ENCODE measurements around the gene TNFRSF25. TPM values are rescaled to one million over a fixed set of nuclear protein-coding genes. Genes with fewer than 3 reads are reported as not detected.

Gene TNFRSF25
- total RNA-seq, 4 donors from 2014 or later = 53.7 to 168 (median 75.7) TPM

GRCh38 chr1:6474815-6475282 is 8.9 kb upstream of the TNFRSF25 start:
- no peak for DNase-seq (ENCODE audit: low spot score in 2 of 2)
- WGBS, 2 donors = 76 to 81% methylated on average over 8 to 13 of the region's 13 CpGs
- no peak for TF ChIP-seq POLR2A (IDR thresholded peaks at IDR 0.05)
- TF ChIP-seq, protein P1, sequence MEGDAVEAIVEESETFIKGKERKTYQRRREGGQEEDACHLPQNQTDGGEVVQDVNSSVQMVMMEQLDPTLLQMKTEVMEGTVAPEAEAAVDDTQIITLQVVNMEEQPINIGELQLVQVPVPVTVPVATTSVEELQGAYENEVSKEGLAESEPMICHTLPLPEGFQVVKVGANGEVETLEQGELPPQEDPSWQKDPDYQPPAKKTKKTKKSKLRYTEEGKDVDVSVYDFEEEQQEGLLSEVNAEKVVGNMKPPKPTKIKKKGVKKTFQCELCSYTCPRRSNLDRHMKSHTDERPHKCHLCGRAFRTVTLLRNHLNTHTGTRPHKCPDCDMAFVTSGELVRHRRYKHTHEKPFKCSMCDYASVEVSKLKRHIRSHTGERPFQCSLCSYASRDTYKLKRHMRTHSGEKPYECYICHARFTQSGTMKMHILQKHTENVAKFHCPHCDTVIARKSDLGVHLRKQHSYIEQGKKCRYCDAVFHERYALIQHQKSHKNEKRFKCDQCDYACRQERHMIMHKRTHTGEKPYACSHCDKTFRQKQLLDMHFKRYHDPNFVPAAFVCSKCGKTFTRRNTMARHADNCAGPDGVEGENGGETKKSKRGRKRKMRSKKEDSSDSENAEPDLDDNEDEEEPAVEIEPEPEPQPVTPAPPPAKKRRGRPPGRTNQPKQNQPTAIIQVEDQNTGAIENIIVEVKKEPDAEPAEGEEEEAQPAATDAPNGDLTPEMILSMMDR (IDR thresholded peaks at IDR 0.05) = no peak

DNA sequence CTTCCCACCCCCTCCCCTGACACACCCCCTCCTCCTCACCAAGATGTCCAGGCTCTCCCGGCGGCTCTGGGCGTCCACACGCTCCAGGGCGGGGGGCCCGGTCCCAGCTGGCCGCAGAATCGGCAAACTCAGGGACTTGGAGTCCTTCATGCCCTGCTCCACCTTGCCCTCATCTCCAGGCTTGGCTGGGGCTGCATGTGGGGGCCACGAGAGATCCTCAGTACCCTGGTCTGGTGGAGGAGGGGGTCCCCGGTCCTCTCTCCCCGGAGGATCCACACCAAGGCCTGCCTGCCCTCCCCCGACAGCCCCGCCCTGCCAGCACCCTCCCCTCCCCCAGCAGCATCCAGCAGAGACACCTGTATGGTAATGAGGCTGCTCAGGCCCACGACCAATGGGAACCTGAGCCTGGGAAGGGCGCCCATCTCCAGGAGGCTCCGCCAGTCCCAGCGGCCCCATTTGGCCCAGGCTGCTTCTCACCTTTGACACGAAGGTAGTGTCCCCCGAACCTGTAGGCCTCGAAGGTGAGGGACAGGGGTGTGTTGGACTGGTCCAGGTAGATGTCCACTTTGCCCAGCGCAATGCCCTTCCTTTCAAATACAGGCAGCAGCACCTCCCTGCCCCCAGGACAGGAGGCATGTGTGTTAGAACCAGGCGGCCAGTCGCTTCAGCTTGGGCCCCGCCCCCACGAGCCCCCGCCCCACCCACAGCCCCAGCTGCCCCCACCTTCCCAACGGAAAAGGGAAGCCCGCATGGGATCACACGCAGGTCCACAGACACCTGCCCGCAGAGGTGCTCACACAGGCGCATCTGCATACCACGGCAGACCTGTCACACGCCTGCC is 8.2 kb upstream of the TNFRSF25 start:
- 57 to 70% methylated on average over 22 to 24 of the region's 33 CpGs for WGBS, 2 donors
- TF ChIP-seq, protein P1 (IDR thresholded peaks at IDR 0.05) = no peak
- no peak for TF ChIP-seq POLR2A (IDR thresholded peaks at IDR 0.05)
- H3K4me3 ChIP-seq (ENCODE audit: low read depth, poor library complexity, severe bottlenecking) = no peak overlapping the region
- intact Hi-C loops (cut with DNase I; ENCODE audit: low total_unique reads) = no loop called here
- no peak for DNase-seq (ENCODE audit: low spot score in 2 of 2)

More at GRCh38 chr1:6474815-6475282, 8.9 kb upstream of the TNFRSF25 start:
- H3K4me3 ChIP-seq (ENCODE audit: low read depth, poor library complexity, severe bottlenecking) = no peak overlapping the region
- intact Hi-C loops (cut with DNase I; ENCODE audit: low total_unique reads) = no loop called here

DNA sequence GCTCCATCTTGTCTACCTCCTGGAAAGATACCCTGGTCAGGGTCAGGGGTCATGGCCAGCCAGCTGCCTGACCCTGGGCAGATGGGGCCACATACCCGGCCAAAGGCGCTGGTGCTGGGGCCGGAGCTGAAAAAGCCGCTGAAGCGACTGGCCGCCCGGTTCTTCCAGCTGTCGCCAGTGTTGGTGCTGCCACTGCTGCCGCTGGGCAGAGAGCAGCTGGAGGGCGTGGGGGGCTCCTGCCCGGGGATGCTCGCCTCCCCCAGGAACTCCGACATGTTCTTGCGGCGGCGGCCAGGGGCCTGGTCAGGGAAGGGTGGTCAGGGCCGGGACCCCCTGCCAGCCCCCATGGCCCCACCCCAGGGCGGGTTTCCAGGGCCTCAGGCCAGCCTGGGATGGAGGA is 7.2 kb upstream of the TNFRSF25 start:
- TF ChIP-seq, protein P1 (IDR thresholded peaks at IDR 0.05) = no peak
- TF ChIP-seq POLR2A (IDR thresholded peaks at IDR 0.05) = no peak
- WGBS, 2 donors = 88 to 93% methylated on average over 1 to 11 of the region's 18 CpGs
- DNase-seq (ENCODE audit: low spot score in 2 of 2) = no peak
- H3K4me3 ChIP-seq (ENCODE audit: low read depth, poor library complexity, severe bottlenecking) = no peak overlapping the region
- intact Hi-C loops (cut with DNase I; ENCODE audit: low total_unique reads) = no loop called here

- TF ChIP-seq, protein P1 (IDR thresholded peaks at IDR 0.05) = no peak
- TF ChIP-seq POLR2A (IDR thresholded peaks at IDR 0.05) = no peak
- intact Hi-C loops (cut with DNase I; ENCODE audit: low total_unique reads) = no loop called here
- DNase-seq (ENCODE audit: low spot score in 2 of 2) = no peak
- no peak overlapping the region for H3K4me3 ChIP-seq (ENCODE audit: low read depth, poor library complexity, severe bottlenecking)
- WGBS, 2 donors = 62 to 74% methylated on average over 6 to 10 of the region's 10 CpGs
These were observed 6.4 kb upstream of the TNFRSF25 start for GRCh38 chr1:6472391-6472790.

DNA sequence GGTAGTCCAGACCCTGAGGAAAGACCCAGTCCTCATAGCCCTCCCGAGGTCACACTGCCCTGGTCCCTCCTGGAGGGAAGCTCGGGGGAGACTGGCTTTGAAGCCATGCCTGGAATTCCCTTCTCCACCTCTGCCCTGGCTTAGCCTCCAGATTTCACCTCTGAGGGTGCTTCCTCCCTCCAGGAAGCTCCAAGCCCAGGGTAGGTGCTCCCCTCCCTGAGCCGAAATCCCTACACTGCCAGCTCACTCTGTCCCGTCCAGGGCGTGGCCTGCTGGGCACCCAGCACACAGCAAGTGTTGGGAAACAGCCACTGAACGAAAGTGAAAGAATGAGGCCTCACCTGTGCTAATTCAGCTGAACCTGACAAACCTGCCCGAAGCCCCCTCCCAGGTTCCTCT is 6.0 kb upstream of the TNFRSF25 start:
- TF ChIP-seq, protein P1 (IDR thresholded peaks at IDR 0.05) = no peak
- TF ChIP-seq POLR2A (IDR thresholded peaks at IDR 0.05) = no peak
- no peak for DNase-seq (ENCODE audit: low spot score in 2 of 2)
- intact Hi-C loops (cut with DNase I; ENCODE audit: low total_unique reads) = no loop called here
- no peak overlapping the region for H3K4me3 ChIP-seq (ENCODE audit: low read depth, poor library complexity, severe bottlenecking)
- 60 to 71% methylated on average over 4 to 7 of the region's 7 CpGs for WGBS, 2 donors
